Measurements from ENCODE around the gene FOXJ1. TPM values are rescaled to one million over a fixed set of nuclear protein-coding genes. Genes with fewer than 3 reads are reported as not detected.

Gene FOXJ1
- total RNA-seq, 1 donor from 2014 or later: 19.0 TPM

- DNase-seq (ENCODE audit: low spot score, unreplicated experiment): no peak
- Mint-ChIP-seq H3K27me3 (no peaks in the 10 kb centered on the region), H3K9me3 (ENCODE audit: low read depth) (no peaks in the 10 kb centered on the region), H3K36me3 (ENCODE audit: insufficient read depth) (no peaks in the 10 kb centered on the region), H3K4me3 (ENCODE audit: low read depth) (no peak overlapping the region), H3K27ac (no peak overlapping the region), H3K4me1 (ENCODE audit: low read depth) (peaks cover 39% of the 10 kb centered on the region)
- TF ChIP-seq CTCF (IDR thresholded peaks at IDR 0.05; ENCODE audit: unreplicated experiment): no peak
Observed at GRCh38 chr17:76137001-76137350, 4.1 kb downstream of the FOXJ1 start.

GRCh38 chr17:76136276-76137000 lies 4.6 kb downstream of the FOXJ1 start:
- Mint-ChIP-seq H3K4me3 (ENCODE audit: low read depth) (no peak overlapping the region), H3K27me3 (no peaks in the 10 kb centered on the region), H3K27ac (peak overlapping the region; percentile 59), H3K36me3 (ENCODE audit: insufficient read depth) (no peaks in the 10 kb centered on the region), H3K9me3 (ENCODE audit: low read depth) (no peaks in the 10 kb centered on the region), H3K4me1 (ENCODE audit: low read depth) (peaks cover 40% of the 10 kb centered on the region)
- no peak for TF ChIP-seq CTCF (IDR thresholded peaks at IDR 0.05; ENCODE audit: unreplicated experiment)
- DNase-seq (ENCODE audit: low spot score, unreplicated experiment): no peak

- no peaks in the 10 kb centered on the region for H3K36me3 Mint-ChIP-seq (ENCODE audit: insufficient read depth)
- DNase-seq (ENCODE audit: low spot score, unreplicated experiment): no peak
- peaks cover 44% of the 10 kb centered on the region for H3K4me1 Mint-ChIP-seq (ENCODE audit: low read depth)
- H3K27ac Mint-ChIP-seq: no peak overlapping the region
- H3K27me3 Mint-ChIP-seq: no peaks in the 10 kb centered on the region
- H3K4me3 Mint-ChIP-seq (ENCODE audit: low read depth): no peak overlapping the region
- no peak for TF ChIP-seq CTCF (IDR thresholded peaks at IDR 0.05; ENCODE audit: unreplicated experiment)
- no peaks in the 10 kb centered on the region for H3K9me3 Mint-ChIP-seq (ENCODE audit: low read depth)
Observed at GRCh38 chr17:76135810-76136188, 5.2 kb downstream of the FOXJ1 start.

GRCh38 chr17:76134911-76135809 lies 5.9 kb downstream of the FOXJ1 start:
- Mint-ChIP-seq H3K36me3 (ENCODE audit: insufficient read depth) (no peaks in the 10 kb centered on the region), H3K4me3 (ENCODE audit: low read depth) (no peak overlapping the region), H3K4me1 (ENCODE audit: low read depth) (peaks cover 46% of the 10 kb centered on the region), H3K27me3 (no peaks in the 10 kb centered on the region), H3K27ac (no peak overlapping the region), H3K9me3 (ENCODE audit: low read depth) (no peaks in the 10 kb centered on the region)
- DNase-seq (ENCODE audit: low spot score, unreplicated experiment): no peak
- TF ChIP-seq CTCF (IDR thresholded peaks at IDR 0.05; ENCODE audit: unreplicated experiment): no peak

GRCh38 chr17:76132574-76133338 lies 8.3 kb downstream of the FOXJ1 start:
- no peaks in the 10 kb centered on the region for H3K27me3 Mint-ChIP-seq
- peak overlapping the region; percentile 77 for H3K27ac Mint-ChIP-seq
- H3K36me3 Mint-ChIP-seq (ENCODE audit: insufficient read depth): no peaks in the 10 kb centered on the region
- H3K4me1 Mint-ChIP-seq (ENCODE audit: low read depth): peaks cover 32% of the 10 kb centered on the region
- H3K9me3 Mint-ChIP-seq (ENCODE audit: low read depth): no peaks in the 10 kb centered on the region
- TF ChIP-seq CTCF (IDR thresholded peaks at IDR 0.05; ENCODE audit: unreplicated experiment): peak; percentile 60
- peak; percentile 93 for DNase-seq (ENCODE audit: low spot score, unreplicated experiment)
- H3K4me3 Mint-ChIP-seq (ENCODE audit: low read depth): peak overlapping the region; percentile 53

All from progenitor cell of endocrine pancreas (in vitro differentiated cells).